PFSK-1 (cell line): Measurements from ENCODE around the gene HCN2.

Experiments
- FOXP2 ChIP-seq: optimal IDR thresholded peaks from 2 replicates; pipeline ENCODE3; 2011; ENCODE audit warnings: borderline replicate concordance, control low read depth, inconsistent platforms; ENCODE audit not compliant: insufficient read depth; ENCODE audit errors: extremely low read length, extremely low read depth
- POLR2AphosphoS5 ChIP-seq: IDR thresholded peaks from 2 replicates; pipeline ENCODE4 v1.6.1; 2012; ENCODE audit warnings: low read depth, mild to moderate bottlenecking, control low read depth, low read length, moderate library complexity
- REST ChIP-seq, 2 experiments: IDR thresholded peaks; 2 replicates each; pipeline versions ENCODE4 v1.6.1 to v1.8.0; 2011 to 2012; ENCODE audit warnings: low read depth in 2 of 2, low read length in 2 of 2, control low read depth in 1 of 2, inconsistent platforms in 1 of 2, mild to moderate bottlenecking in 1 of 2, moderate library complexity in 1 of 2; ENCODE audit not compliant: insufficient read depth in 1 of 2
- SIN3A ChIP-seq: IDR thresholded peaks from 2 replicates; pipeline ENCODE4 v1.6.1; 2012; ENCODE audit warnings: mild to moderate bottlenecking, low read length, moderate library complexity, borderline replicate concordance; ENCODE audit not compliant: insufficient read depth
- TAF1 ChIP-seq: IDR thresholded peaks from 2 replicates; pipeline ENCODE4 v1.6.1; 2012; ENCODE audit warnings: low read length, control low read depth, borderline replicate concordance; ENCODE audit not compliant: insufficient read depth

HCN2 gene

GRCh38 chr19:644363-644762 is 54.7 kb downstream of the HCN2 start:
- TF ChIP-seq REST (IDR thresholded peaks at IDR 0.05; ENCODE audit: insufficient read depth in 1 of 2, low read depth in 2 of 2, low read length in 2 of 2) (no peak), TAF1 (no peak), SIN3A (no peak), FOXP2 (no peak)

GRCh38 chr19:644789-645188 is 55.1 kb downstream of the HCN2 start:
- no peak for TF ChIP-seq FOXP2
- no peak for TF ChIP-seq REST (IDR thresholded peaks at IDR 0.05; ENCODE audit: insufficient read depth in 1 of 2, low read depth in 2 of 2, low read length in 2 of 2)
- TF ChIP-seq POLR2AphosphoS5: no peak
- no peak for TF ChIP-seq TAF1
- no peak for TF ChIP-seq SIN3A

- no peak for TF ChIP-seq TAF1
Observed at GRCh38 chr19:645912-646778, 56.5 kb downstream of the HCN2 start.

- TF ChIP-seq FOXP2 (no peak), TAF1 (no peak), POLR2AphosphoS5 (no peak; the same call in 1 of the 2 replicates), SIN3A (no peak), REST (IDR thresholded peaks at IDR 0.05; ENCODE audit: insufficient read depth in 1 of 2, low read depth in 2 of 2, low read length in 2 of 2) (no peak)
Observed at GRCh38 chr19:646779-647565, 57.3 kb downstream of the HCN2 start.

GRCh38 chr19:647566-648284 is 58.0 kb downstream of the HCN2 start:
- TF ChIP-seq SIN3A (no peak), FOXP2 (no peak), TAF1 (no peak), POLR2AphosphoS5 (no peak), REST (IDR thresholded peaks at IDR 0.05; ENCODE audit: insufficient read depth in 1 of 2, low read depth in 2 of 2, low read length in 2 of 2) (no peak)
